Caco-2 (cell line): ENCODE data around the gene PLEKHG5. TPM values are rescaled to one million over a fixed set of nuclear protein-coding genes. Genes with fewer than 3 reads are reported as not detected.

Source experiments
- BruUV-seq: library from RNA; stranded (reverse); fragments of 400-500 nt; replicated peaks from 2 replicates; lab custom pipeline; 2021; lab: Mats Ljungman, UMichigan
- CTCF ChIA-PET: fragments of 300-600 bp; sonication (Branson Sonifier 250); formaldehyde crosslinking; loops from one replicate; lab custom pipeline; 2022; ENCODE audit warnings: antibody characterized with exemption; lab: Charles Lee
- POLR2A ChIA-PET: fragments of 300-600 bp; sonication (Branson Sonifier 250); formaldehyde crosslinking; loops from one replicate; lab custom pipeline; 2022; ENCODE audit warnings: antibody characterized with exemption; lab: Charles Lee
- DNase-seq, 2 experiments: peaks; one replicate each; pipeline versions ENCODE4 v3.0.0 to v3.0.0-alpha.2; 2020 to 2022
- H3K27me3 ChIP-seq: replicated peaks from 2 replicates; pipeline ENCODE4 v1.6.0; 2011; ENCODE audit warnings: low read length; ENCODE audit not compliant: control insufficient read depth, insufficient read depth
- H3K36me3 ChIP-seq: 2 replicates; pipeline ENCODE4 v1.5.1; 2011; ENCODE audit warnings: low read length; ENCODE audit not compliant: control insufficient read depth, insufficient read depth
- H3K4me1 ChIP-seq: fragments of 250-450 bp; sonication (Bioruptor Pico); 2 replicates; pipeline ENCODE4 v1.5.1; 2020; ENCODE audit warnings: mild to moderate bottlenecking
- H3K4me3 ChIP-seq: 2 replicates; pipeline ENCODE4 v1.5.1; 2011; ENCODE audit warnings: low read depth, mild to moderate bottlenecking, control low read depth, low read length
- H3K9me3 ChIP-seq: fragments of 250-450 bp; sonication (Bioruptor Pico); 2 replicates; pipeline ENCODE4 v1.5.1; 2020; ENCODE audit warnings: mild to moderate bottlenecking, moderate library complexity
- H3K27ac Mint-ChIP-seq: one replicate; pipeline ENCODE4 v1.8.0; 2022; ENCODE audit warnings: mixed read lengths; ENCODE audit not compliant: unreplicated experiment
- H3K27me3 Mint-ChIP-seq: one replicate; pipeline ENCODE4 v1.8.0; 2022; ENCODE audit warnings: mixed read lengths; ENCODE audit not compliant: insufficient read depth, unreplicated experiment
- H3K36me3 Mint-ChIP-seq: one replicate; pipeline ENCODE4 v1.8.0; 2022; ENCODE audit warnings: mild to moderate bottlenecking, mixed read lengths; ENCODE audit not compliant: insufficient read depth, unreplicated experiment
- H3K4me1 Mint-ChIP-seq: one replicate; pipeline ENCODE4 v1.8.0; 2022; ENCODE audit warnings: low read depth, mixed read lengths; ENCODE audit not compliant: unreplicated experiment
- H3K4me3 Mint-ChIP-seq: one replicate; pipeline ENCODE4 v1.8.0; 2022; ENCODE audit warnings: mild to moderate bottlenecking, moderate library complexity, mixed read lengths; ENCODE audit not compliant: unreplicated experiment
- H3K9me3 Mint-ChIP-seq: one replicate; pipeline ENCODE4 v1.8.0; 2022; ENCODE audit warnings: mixed read lengths; ENCODE audit not compliant: unreplicated experiment
- intact Hi-C: fragments of 100-400 bp; cut with micrococcal nuclease; formaldehyde crosslinking; loops from one replicate; pipeline ENCODE4 v1.10.0; 2022; ENCODE audit not compliant: unreplicated experiment
- total RNA-seq: library from RNA; stranded (reverse); gene quantifications from 2 replicates; pipeline ENCODE4 v1.2.3, GENCODE V29; 2022
- TF ChIP-seq, protein P1 (sequence below), 2 experiments: fragments of 200-600 bp in 1 of 2; IDR thresholded peaks; 1 replicate in 1 of 2; 2 replicates in 1 of 2; pipeline versions ENCODE4 v1.5.1 to v1.8.0; 2011 to 2022; ENCODE audit warnings: antibody characterized with exemption in 1 of 2, control low read depth in 1 of 2, inconsistent platforms in 1 of 2, low read depth in 1 of 2, low read length in 1 of 2, mild to moderate bottlenecking in 1 of 2, moderate library complexity in 1 of 2; ENCODE audit not compliant: insufficient read depth in 1 of 2, severe bottlenecking in 1 of 2, unreplicated experiment in 1 of 2

The PLEKHG5 gene
- total RNA-seq, 1 experiment from 2014 or later: 12.2 TPM

DNA sequence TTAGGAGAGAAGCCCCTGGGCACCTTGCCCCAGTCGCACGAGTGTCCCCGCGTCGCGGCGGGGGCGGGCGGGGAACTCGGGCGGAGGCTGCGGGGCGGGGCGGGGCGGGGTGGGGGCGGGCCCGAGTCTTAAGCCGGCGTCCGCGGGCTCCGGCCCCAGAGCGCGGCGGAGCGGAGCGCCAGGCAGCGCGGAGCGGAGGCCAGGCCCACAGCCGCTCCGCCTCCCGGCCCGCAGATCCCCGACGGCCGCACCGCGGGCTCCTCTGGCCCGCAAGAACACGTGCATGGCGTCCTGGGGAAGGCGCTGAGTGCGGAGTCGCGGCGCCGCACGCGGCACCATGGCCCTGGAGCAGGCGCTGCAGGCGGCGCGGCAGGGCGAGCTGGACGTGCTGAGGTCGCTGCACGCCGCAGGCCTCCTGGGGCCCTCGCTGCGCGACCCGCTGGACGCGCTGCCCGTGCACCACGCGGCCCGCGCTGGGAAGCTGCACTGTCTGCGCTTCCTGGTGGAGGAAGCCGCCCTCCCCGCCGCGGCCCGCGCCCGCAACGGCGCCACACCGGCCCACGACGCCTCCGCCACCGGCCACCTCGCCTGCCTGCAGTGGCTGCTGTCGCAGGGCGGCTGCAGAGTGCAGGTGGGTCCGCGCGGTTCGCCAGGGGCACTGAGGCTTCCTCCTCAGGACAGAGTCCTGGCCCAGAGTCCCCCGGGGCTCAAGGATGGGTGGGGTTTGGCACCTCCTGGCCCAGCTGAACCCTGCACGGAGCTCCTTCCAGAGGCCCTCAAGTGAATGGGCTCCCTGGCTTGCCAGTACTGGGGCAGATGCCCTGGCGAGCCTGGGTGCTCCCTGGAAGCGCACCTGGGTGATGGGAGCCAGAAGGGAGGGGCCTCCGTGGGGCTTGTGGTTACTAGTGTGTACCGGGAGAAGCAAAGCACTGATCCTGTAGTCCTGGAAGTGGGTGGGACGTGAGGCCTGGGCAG lies 66.6 kb downstream of the PLEKHG5 start, which contains the start of gene ESPN:
ESPN (plus strand) TSS at position 158 of the 975 bp plus-strand sequence; CDS start at position 338, 180 bp downstream.
- H3K36me3 ChIP-seq: no peaks in the 10 kb centered on the region
- Mint-ChIP-seq H3K27me3 (peaks cover 7% of the 10 kb centered on the region), H3K4me3 (peak within 1 kb of the TSS; percentile 69), H3K36me3 (no peaks in the 10 kb centered on the region), H3K9me3 (no peaks in the 10 kb centered on the region), H3K4me1 (no peaks in the 10 kb centered on the region), H3K27ac (no peak within 1 kb of the TSS)
- no TSS peak for BruUV-seq
- POLR2A ChIA-PET: no interaction called here
- intact Hi-C loops: no loop called here
- no peaks in the 10 kb centered on the region for H3K9me3 ChIP-seq
- peaks cover 1% of the 10 kb centered on the region for H3K27me3 ChIP-seq
- TF ChIP-seq, protein P1, sequence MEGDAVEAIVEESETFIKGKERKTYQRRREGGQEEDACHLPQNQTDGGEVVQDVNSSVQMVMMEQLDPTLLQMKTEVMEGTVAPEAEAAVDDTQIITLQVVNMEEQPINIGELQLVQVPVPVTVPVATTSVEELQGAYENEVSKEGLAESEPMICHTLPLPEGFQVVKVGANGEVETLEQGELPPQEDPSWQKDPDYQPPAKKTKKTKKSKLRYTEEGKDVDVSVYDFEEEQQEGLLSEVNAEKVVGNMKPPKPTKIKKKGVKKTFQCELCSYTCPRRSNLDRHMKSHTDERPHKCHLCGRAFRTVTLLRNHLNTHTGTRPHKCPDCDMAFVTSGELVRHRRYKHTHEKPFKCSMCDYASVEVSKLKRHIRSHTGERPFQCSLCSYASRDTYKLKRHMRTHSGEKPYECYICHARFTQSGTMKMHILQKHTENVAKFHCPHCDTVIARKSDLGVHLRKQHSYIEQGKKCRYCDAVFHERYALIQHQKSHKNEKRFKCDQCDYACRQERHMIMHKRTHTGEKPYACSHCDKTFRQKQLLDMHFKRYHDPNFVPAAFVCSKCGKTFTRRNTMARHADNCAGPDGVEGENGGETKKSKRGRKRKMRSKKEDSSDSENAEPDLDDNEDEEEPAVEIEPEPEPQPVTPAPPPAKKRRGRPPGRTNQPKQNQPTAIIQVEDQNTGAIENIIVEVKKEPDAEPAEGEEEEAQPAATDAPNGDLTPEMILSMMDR (IDR thresholded peaks at IDR 0.05; ENCODE audit: insufficient read depth in 1 of 2, low read depth in 1 of 2, low read length in 1 of 2, severe bottlenecking in 1 of 2, unreplicated experiment in 1 of 2): no peak
- peak in 1 of 2 experiments; percentile 27 for DNase-seq
- H3K4me3 ChIP-seq: peak within 1 kb of the TSS; percentile 27
- H3K4me1 ChIP-seq: peaks cover 20% of the 10 kb centered on the region
- CTCF ChIA-PET: interaction anchor here (0.6 to 0.7 kb wide), 2 partner anchors 13 to 61 kb away, joined by 5 to 11 read pairs; no protein-coding TSS in a partner anchor

- H3K4me1 Mint-ChIP-seq: no peaks in the 10 kb centered on the region
- intact Hi-C loops: loop anchor here (1.0 to 2.0 kb wide), 2 partner anchors 15 to 65 kb away; no protein-coding TSS in a partner anchor
- H3K27me3 ChIP-seq: peaks cover 1% of the 10 kb centered on the region
- H3K27me3 Mint-ChIP-seq: peaks cover 7% of the 10 kb centered on the region
- no peak overlapping the region for H3K27ac Mint-ChIP-seq
- TF ChIP-seq, protein P1 (IDR thresholded peaks at IDR 0.05; ENCODE audit: insufficient read depth in 1 of 2, low read depth in 1 of 2, low read length in 1 of 2, severe bottlenecking in 1 of 2, unreplicated experiment in 1 of 2): no peak
- no peaks in the 10 kb centered on the region for H3K9me3 ChIP-seq
- ChIA-PET POLR2A (no interaction called here), CTCF (interaction anchor here (1.0 to 1.7 kb wide), 9 partner anchors 9 to 70 kb away, joined by 3 to 39 read pairs (median 4); partner anchors contain the start of genes ACOT7 and PLEKHG5)
- H3K4me3 Mint-ChIP-seq: peak overlapping the region; percentile 69
- H3K4me1 ChIP-seq: peaks cover 21% of the 10 kb centered on the region
- BruUV-seq: no TSS peak
- peak overlapping the region; percentile 24 for H3K4me3 ChIP-seq
- DNase-seq: peak in 1 of 2 experiments; percentile 37
- H3K9me3 Mint-ChIP-seq: no peaks in the 10 kb centered on the region
- H3K36me3 Mint-ChIP-seq: no peaks in the 10 kb centered on the region
- H3K36me3 ChIP-seq: no peaks in the 10 kb centered on the region
Observed at GRCh38 chr1:6424000-6424565, 67.4 kb downstream of the PLEKHG5 start.
